SIG-M5 (cell line): Measurements from ENCODE around the gene ACSF3.

Source experiments
- DNase-seq: peaks from one replicate; lab custom pipeline; 2025; lab: John Stamatoyannopoulos, UW

ACSF3 gene

GRCh38 chr16:89093602-89094251, at the start of gene ACSF3:
Gene ACSF3 (plus strand): TSS chr16:89093852. CDS start chr16:89100682, 6,830 bp downstream.
- no peak for DNase-seq

- DNase-seq = no peak
Observed at GRCh38 chr16:89044418-89045180, 49.1 kb upstream of the ACSF3 start.

- DNase-seq = no peak
Observed at GRCh38 chr16:89045181-89045815, 48.4 kb upstream of the ACSF3 start.

- DNase-seq = no peak
Observed at GRCh38 chr16:89045881-89046280, 47.8 kb upstream of the ACSF3 start.

- no peak for DNase-seq
Observed at GRCh38 chr16:89046491-89046890, 47.2 kb upstream of the ACSF3 start.

- no peak for DNase-seq
Observed at GRCh38 chr16:89047331-89048089, 46.1 kb upstream of the ACSF3 start.

- no peak for DNase-seq
Observed at GRCh38 chr16:89048090-89048725, 45.4 kb upstream of the ACSF3 start.

- DNase-seq = no peak
Observed at GRCh38 chr16:89048871-89049422, 44.7 kb upstream of the ACSF3 start.

GRCh38 chr16:89049484-89050118, 44.1 kb upstream of the ACSF3 start:
- no peak for DNase-seq

GRCh38 chr16:89050119-89050867, 43.4 kb upstream of the ACSF3 start:
- DNase-seq = no peak

GRCh38 chr16:89050868-89051311, 42.8 kb upstream of the ACSF3 start:
- DNase-seq = no peak

- DNase-seq = no peak
Observed at GRCh38 chr16:89051521-89052166, 42.0 kb upstream of the ACSF3 start.

GRCh38 chr16:89052191-89052889, 41.3 kb upstream of the ACSF3 start:
- no peak for DNase-seq

- no peak for DNase-seq
Observed at GRCh38 chr16:89052890-89053724, 40.5 kb upstream of the ACSF3 start.

GRCh38 chr16:89053725-89054029, 40.0 kb upstream of the ACSF3 start:
- no peak for DNase-seq

- no peak for DNase-seq
Observed at GRCh38 chr16:89054261-89054661, 39.4 kb upstream of the ACSF3 start.

- DNase-seq = no peak
Observed at GRCh38 chr16:89054714-89055113, 38.9 kb upstream of the ACSF3 start.

- DNase-seq = no peak
Observed at GRCh38 chr16:89055313-89055712, 38.3 kb upstream of the ACSF3 start.
